Uterus (tissue), 4 donors: ENCODE measurements around the gene DDX28. TPM values are rescaled to one million over a fixed set of nuclear protein-coding genes. Genes with fewer than 3 reads are reported as not detected.

Source experiments
- DNase-seq, 2 donors: peaks; one replicate each; pipeline ENCODE4 v3.0.0-alpha.2; 2019 to 2020
- H3K27ac ChIP-seq, 2 donors: fragments of 200-600 bp; sonication (generic); 1 replicate in 1 of 2; 2 replicates in 1 of 2; pipeline ENCODE4 v1.5.1; 2016 to 2018
- H3K27me3 ChIP-seq, 2 donors: fragments of 200-600 bp; sonication (generic); one replicate each; pipeline ENCODE4 v1.5.1; 2018 to 2019; ENCODE audit warnings: control low read depth in 1 of 2
- H3K36me3 ChIP-seq, 2 donors: fragments of 200-600 bp; sonication (generic); one replicate each; pipeline ENCODE4 v1.5.1; 2019; ENCODE audit warnings: control low read depth in 1 of 2
- H3K4me1 ChIP-seq, 2 donors: fragments of 200-600 bp; sonication (generic); one replicate each; pipeline ENCODE4 v1.5.1; 2018 to 2019; ENCODE audit warnings: control low read depth in 1 of 2
- H3K4me3 ChIP-seq, 2 donors: fragments of 200-600 bp; sonication (generic); 1 replicate in 1 of 2; 2 replicates in 1 of 2; pipeline ENCODE4 v1.5.1; 2018 to 2019; ENCODE audit warnings: mild to moderate bottlenecking in 1 of 2
- H3K9me3 ChIP-seq, 2 donors: fragments of 200-600 bp; sonication (generic); one replicate each; pipeline ENCODE4 v1.5.1; 2019; ENCODE audit warnings: control low read depth in 1 of 2
- POLR2A ChIP-seq, 2 donors: fragments of 450-650 bp; IDR thresholded peaks; one replicate each; pipeline ENCODE4 v1.6.1; 2016; ENCODE audit warnings: antibody characterized with exemption in 2 of 2, mild to moderate bottlenecking in 1 of 2, moderate library complexity in 1 of 2
- intact Hi-C: fragments of 100-400 bp; cut with DNase I; formaldehyde crosslinking; loops from one replicate; pipeline ENCODE4 v1.15.1; 2023; ENCODE audit warnings: low total_unique reads
- total RNA-seq, 4 donors: library from RNA; depleted of rRNA in 3 of 4; stranded (reverse); fragments of >200 nt in 3 of 4; gene quantifications; one replicate each; pipeline versions ENCODE4 v1.1.0 to v1.2.4, GENCODE V29; 2014 to 2023
- TF ChIP-seq, protein P1 (sequence below), 4 experiments: fragments of 200-600 bp in 2 of 4; fragments of 450-650 bp in 2 of 4; sonication (generic) in 2 of 4; IDR thresholded peaks; one replicate each; pipeline ENCODE4 v1.5.1; 2016 to 2019; ENCODE audit warnings: antibody characterized with exemption in 4 of 4, mild to moderate bottlenecking in 2 of 4, moderate library complexity in 1 of 4
- donor health status: DM: yes; HTN: yes; CAD: no.

The DDX28 gene
- total RNA-seq, 4 donors from 2014 or later, result 2.9 to 14.1 (median 11.8) TPM

DNA sequence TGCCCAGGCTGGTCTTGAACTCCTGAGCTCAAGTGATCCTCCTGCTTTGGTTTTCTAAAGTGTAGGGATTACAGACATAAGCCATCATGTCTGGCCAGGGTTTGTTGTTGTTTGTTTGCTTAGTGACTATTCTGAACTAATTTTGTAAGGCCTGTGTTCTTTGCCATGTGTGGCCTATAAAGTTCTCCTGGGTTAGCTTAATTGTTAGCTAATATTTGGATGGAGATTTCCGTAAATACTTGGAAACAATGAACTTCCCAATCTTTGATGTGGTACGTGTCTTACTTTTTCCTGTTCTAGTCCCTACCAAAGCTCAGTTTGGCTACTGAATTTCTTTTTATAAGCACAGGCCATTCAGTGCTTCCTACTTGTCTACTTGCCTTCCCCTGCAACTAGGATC lies 25.0 kb upstream of the DDX28 start:
- Histone ChIP-seq H3K36me3 (no peaks in the 10 kb centered on the region), H3K4me3 (no peak overlapping the region), H3K4me1 (no peaks in the 10 kb centered on the region), H3K27me3 (no peaks in the 10 kb centered on the region), H3K27ac (peak overlapping the region in 1 of 2 donors; percentile 9), H3K9me3 (no peaks in the 10 kb centered on the region)
- intact Hi-C loops, result no loop called here
- no peak for DNase-seq
- TF ChIP-seq, protein P1, sequence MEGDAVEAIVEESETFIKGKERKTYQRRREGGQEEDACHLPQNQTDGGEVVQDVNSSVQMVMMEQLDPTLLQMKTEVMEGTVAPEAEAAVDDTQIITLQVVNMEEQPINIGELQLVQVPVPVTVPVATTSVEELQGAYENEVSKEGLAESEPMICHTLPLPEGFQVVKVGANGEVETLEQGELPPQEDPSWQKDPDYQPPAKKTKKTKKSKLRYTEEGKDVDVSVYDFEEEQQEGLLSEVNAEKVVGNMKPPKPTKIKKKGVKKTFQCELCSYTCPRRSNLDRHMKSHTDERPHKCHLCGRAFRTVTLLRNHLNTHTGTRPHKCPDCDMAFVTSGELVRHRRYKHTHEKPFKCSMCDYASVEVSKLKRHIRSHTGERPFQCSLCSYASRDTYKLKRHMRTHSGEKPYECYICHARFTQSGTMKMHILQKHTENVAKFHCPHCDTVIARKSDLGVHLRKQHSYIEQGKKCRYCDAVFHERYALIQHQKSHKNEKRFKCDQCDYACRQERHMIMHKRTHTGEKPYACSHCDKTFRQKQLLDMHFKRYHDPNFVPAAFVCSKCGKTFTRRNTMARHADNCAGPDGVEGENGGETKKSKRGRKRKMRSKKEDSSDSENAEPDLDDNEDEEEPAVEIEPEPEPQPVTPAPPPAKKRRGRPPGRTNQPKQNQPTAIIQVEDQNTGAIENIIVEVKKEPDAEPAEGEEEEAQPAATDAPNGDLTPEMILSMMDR (IDR thresholded peaks at IDR 0.05), result no peak
- TF ChIP-seq POLR2A (IDR thresholded peaks at IDR 0.05), result no peak

DNA sequence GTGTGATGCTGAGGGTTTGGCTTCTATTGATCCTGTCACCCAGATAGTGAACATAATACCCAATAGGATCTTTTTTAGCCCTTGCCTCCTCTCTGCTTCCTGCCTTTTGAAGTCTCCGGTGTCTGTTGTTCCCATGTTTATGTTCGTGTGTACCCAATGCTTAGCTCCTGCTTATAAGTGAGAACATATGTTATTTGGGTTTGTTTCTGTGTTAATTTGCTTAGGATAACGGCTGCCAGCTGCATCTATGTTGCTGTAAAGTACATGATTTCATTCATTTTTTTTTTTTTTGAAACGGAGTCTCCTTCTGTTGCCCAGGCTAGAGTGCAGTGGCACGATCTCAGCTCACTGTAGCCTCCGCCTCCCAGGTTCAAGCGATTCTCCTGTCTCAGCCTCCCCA lies 23.1 kb upstream of the DDX28 start:
- TF ChIP-seq, protein P1 (IDR thresholded peaks at IDR 0.05), result no peak
- no peak for TF ChIP-seq POLR2A (IDR thresholded peaks at IDR 0.05)
- intact Hi-C loops, result no loop called here
- H3K9me3 ChIP-seq, result no peaks in the 10 kb centered on the region

DNA sequence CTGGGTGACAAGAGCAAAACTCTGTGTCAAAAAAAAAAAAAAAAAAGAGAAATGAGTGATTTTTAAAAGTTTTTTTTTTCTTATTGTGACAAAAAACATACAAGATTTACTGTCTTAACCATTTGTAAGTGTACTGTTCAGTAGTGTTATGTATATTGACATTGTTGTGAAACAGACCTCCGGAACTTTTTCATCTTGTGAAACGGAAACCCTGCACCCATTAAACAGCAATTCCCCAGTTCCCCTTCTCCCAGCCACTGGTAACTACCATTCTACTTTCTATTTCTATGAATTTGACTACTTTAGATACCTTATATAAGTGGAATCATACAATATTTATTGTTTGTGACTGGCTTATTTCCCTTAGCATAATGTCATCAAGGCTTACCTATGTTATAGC lies 18.8 kb upstream of the DDX28 start:
- TF ChIP-seq, protein P1 (IDR thresholded peaks at IDR 0.05), result no peak
- TF ChIP-seq POLR2A (IDR thresholded peaks at IDR 0.05), result no peak
- H3K36me3 ChIP-seq, result no peaks in the 10 kb centered on the region
- H3K4me3 ChIP-seq, result no peak overlapping the region
- no peaks in the 10 kb centered on the region for H3K9me3 ChIP-seq
- H3K27ac ChIP-seq, result no peak overlapping the region
- no peak for DNase-seq
- no peaks in the 10 kb centered on the region for H3K4me1 ChIP-seq
- no peaks in the 10 kb centered on the region for H3K27me3 ChIP-seq
- intact Hi-C loops, result no loop called here

More for the DNA sequence above, 23.1 kb upstream of the DDX28 start:
- no peak for DNase-seq
- Histone ChIP-seq H3K4me1 (no peaks in the 10 kb centered on the region), H3K4me3 (no peak overlapping the region), H3K27me3 (no peaks in the 10 kb centered on the region), H3K36me3 (no peaks in the 10 kb centered on the region), H3K27ac (no peak overlapping the region)

DNA sequence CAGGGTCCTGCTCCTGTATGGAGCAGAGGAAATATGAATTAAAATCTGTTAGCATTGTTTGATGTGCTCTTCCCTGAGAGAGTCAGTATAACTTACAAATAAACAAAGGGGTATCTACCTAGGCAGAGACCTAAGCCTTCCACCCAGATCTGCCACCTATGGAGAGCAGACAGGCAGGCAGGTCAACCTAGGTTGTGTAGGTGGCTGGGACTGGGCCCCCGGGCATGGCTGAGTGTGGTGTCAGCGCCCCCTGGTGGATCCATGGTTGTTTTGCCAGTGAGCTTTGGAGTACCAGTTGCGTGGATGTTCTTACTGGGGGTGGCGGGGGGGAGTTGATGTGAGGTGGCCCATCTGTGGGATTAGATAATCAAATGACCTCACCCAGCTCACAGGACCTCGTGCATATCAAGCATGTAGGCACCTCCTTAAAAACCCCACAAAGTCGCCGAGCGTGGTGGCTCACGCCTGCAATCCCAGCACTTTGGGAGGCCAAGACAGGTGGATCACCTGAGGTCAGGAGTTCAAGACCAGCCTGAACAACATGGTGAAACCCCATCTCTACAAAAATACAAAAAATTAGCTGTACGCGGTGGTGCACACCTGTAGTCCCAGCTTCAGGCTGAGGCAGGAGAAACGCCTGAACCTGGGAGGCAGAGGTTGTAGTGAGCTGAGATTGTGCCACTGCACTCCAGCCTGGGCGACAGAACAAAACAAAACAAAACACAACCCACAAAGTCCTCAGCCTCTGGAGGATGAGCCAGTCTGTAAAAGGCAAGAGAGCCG lies 17.7 kb upstream of the DDX28 start:
- TF ChIP-seq POLR2A (IDR thresholded peaks at IDR 0.05), result no peak
- TF ChIP-seq, protein P1 (IDR thresholded peaks at IDR 0.05), result peak; percentile 76 to 88 (median 81)
- no peak overlapping the region for H3K27ac ChIP-seq

DNA sequence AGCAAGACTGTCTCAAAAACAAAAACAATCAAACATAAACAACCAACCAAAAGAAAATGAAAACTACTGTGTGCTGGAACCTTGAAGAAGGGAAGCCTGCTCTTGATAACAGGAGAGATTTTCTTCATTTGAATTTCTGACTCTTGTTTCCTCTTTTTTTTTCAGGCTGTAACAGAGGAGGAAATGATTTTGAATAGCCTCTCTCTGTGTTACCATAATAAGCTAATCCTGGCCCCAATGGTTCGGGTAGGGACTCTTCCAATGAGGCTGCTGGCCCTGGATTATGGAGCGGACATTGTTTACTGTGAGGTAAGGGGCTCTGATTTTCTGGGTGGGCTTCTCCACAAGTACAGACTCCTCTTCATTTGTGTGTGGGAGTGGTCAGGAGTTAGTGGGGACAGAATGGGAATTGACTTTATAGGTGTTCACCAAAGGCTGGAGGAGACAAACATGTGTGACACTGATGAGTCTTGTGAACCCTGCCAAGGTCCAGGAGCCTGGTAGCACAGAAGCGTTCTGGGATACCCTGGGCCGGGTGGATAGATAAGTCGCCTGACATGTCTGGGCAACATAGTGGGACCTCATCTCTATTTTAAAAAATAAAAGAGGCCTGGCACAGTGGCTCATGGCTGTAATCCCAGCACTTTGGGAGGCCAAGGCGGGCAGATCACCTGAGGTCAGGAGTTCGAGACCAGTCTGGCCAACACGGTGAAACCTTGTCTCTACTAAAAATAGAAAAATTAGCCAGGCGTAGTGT lies 15.0 kb upstream of the DDX28 start:
- no peaks in the 10 kb centered on the region for H3K36me3 ChIP-seq
- intact Hi-C loops, result no loop called here
- no peak overlapping the region for H3K27ac ChIP-seq
- TF ChIP-seq POLR2A (IDR thresholded peaks at IDR 0.05), result no peak
- TF ChIP-seq, protein P1 (IDR thresholded peaks at IDR 0.05), result no peak
- H3K27me3 ChIP-seq, result no peaks in the 10 kb centered on the region
- no peak for DNase-seq
- no peak overlapping the region for H3K4me3 ChIP-seq
- H3K9me3 ChIP-seq, result no peaks in the 10 kb centered on the region
- H3K4me1 ChIP-seq, result no peaks in the 10 kb centered on the region

More for the DNA sequence above, 17.7 kb upstream of the DDX28 start:
- no peaks in the 10 kb centered on the region for H3K36me3 ChIP-seq
- no peaks in the 10 kb centered on the region for H3K27me3 ChIP-seq
- no peaks in the 10 kb centered on the region for H3K4me1 ChIP-seq
- peak; percentile 74 to 75 for DNase-seq
- intact Hi-C loops, result no loop called here
- no peaks in the 10 kb centered on the region for H3K9me3 ChIP-seq
- no peak overlapping the region for H3K4me3 ChIP-seq
